Hematopoietic multipotent progenitor cell treated with erythropoietin and hydrocortisone succinate and interleukin-3 and kit ligand, for 8 days (in vitro differentiated cells): ENCODE measurements around the gene TNFAIP2.
A peak's percentile ranks its signal among the peaks of the same experiment; 100 is the strongest.
"Not testable (repeated sequence)": the region's sequence is repeated elsewhere in the genome, so short reads cannot be mapped to it uniquely, and the experiment has no call there.

Source experiments
- DNase-seq: peaks from one replicate; pipeline ENCODE4 v3.0.0-alpha.2; 2015

The TNFAIP2 gene

GRCh38 chr14:103136388-103137271, 13.4 kb downstream of the TNFAIP2 start:
- DNase-seq: peak; percentile 31

GRCh38 chr14:103137689-103138300, 14.5 kb downstream of the TNFAIP2 start:
- DNase-seq: no peak

- no peak for DNase-seq
These were observed 15.3 kb downstream of the TNFAIP2 start for GRCh38 chr14:103138301-103139131.

- no peak for DNase-seq
These were observed 16.1 kb downstream of the TNFAIP2 start for GRCh38 chr14:103139132-103140025.

- DNase-seq: no peak
These were observed 17.3 kb downstream of the TNFAIP2 start for GRCh38 chr14:103140316-103141109.

GRCh38 chr14:103141117-103141796, 18.0 kb downstream of the TNFAIP2 start:
- peak; percentile 50 for DNase-seq

GRCh38 chr14:103142026-103142425, 18.8 kb downstream of the TNFAIP2 start:
- DNase-seq: no peak

GRCh38 chr14:103142721-103143302, 19.6 kb downstream of the TNFAIP2 start:
- DNase-seq: no peak

- no peak for DNase-seq
These were observed 20.2 kb downstream of the TNFAIP2 start for GRCh38 chr14:103143506-103143905.

GRCh38 chr14:103144085-103144484, 20.8 kb downstream of the TNFAIP2 start:
- peak; percentile 82 for DNase-seq

- no peak for DNase-seq
These were observed 23.0 kb downstream of the TNFAIP2 start for GRCh38 chr14:103146141-103146709.

GRCh38 chr14:103149351-103150237, 26.3 kb downstream of the TNFAIP2 start:
- DNase-seq: no peak

- no peak for DNase-seq
These were observed 28.1 kb downstream of the TNFAIP2 start for GRCh38 chr14:103151270-103151945.

GRCh38 chr14:103155010-103155409, 31.7 kb downstream of the TNFAIP2 start:
- peak; percentile 45 for DNase-seq

GRCh38 chr14:103155416-103155815, 32.2 kb downstream of the TNFAIP2 start:
- DNase-seq: not testable (repeated sequence)

GRCh38 chr14:103155826-103156394, 32.6 kb downstream of the TNFAIP2 start:
- no peak for DNase-seq

- DNase-seq: no peak
These were observed 33.6 kb downstream of the TNFAIP2 start for GRCh38 chr14:103156651-103157378.
